GM12878 (cell line): ENCODE data around the gene TMEM214. TPM values are rescaled to one million over a fixed set of nuclear protein-coding genes. Genes with fewer than 3 reads are reported as not detected.

Experiments used
- ATAC-seq: fragments of 200-7000 bp; cut with Tn5 transposase; 3 replicates; pipeline ENCODE4 v1.9.1; 2020; ENCODE audit warnings: mild to moderate bottlenecking, moderate library complexity
- BruUV-seq: library from RNA; stranded (reverse); fragments of 400-500 nt; replicated peaks from 2 replicates; lab custom pipeline; 2021; lab: Mats Ljungman, UMichigan
- CTCF ChIA-PET: fragments of 300-600 bp; sonication (Branson Sonifier 250); formaldehyde crosslinking; extraction: SDS; loops from one replicate; lab custom pipeline; 2021; ENCODE audit warnings: inconsistent platforms; lab: Yijun Ruan, JAX
- POLR2A ChIA-PET: fragments of 350-600 bp; formaldehyde crosslinking; extraction: SDS; loops from one replicate; lab custom pipeline; 2021; ENCODE audit warnings: inconsistent platforms; lab: Charles Lee
- RAD21 ChIA-PET: fragments of 300-600 bp; sonication (Branson Sonifier 250); formaldehyde crosslinking; loops from one replicate; lab custom pipeline; 2023; ENCODE audit warnings: antibody characterized with exemption; ENCODE audit not compliant: unreplicated experiment; lab: Charles Lee
- SMC1A ChIA-PET: fragments of 300-600 bp; sonication (Branson Sonifier 250); formaldehyde crosslinking; loops from one replicate; lab custom pipeline; 2023; ENCODE audit not compliant: unreplicated experiment, uncharacterized antibody; lab: Charles Lee
- DNase-seq: peaks from one replicate; pipeline ENCODE4 v3.0.0-alpha.2; 2011; ENCODE audit warnings: low read depth, low spot score
- FAIRE-seq: peaks from 3 replicates; lab custom pipeline; 2011; peaks lifted over from hg19 to GRCh38; lab: Jason Lieb, UNC
- H2AFZ ChIP-seq: 2 replicates; pipeline ENCODE4 v1.6.0; 2011; ENCODE audit warnings: low read depth, low read length, control low read depth; ENCODE audit not compliant: control insufficient read depth
- H3K27ac ChIP-seq: 2 replicates; pipeline ENCODE4 v1.5.1; 2011; ENCODE audit warnings: control low read depth; ENCODE audit not compliant: control insufficient read depth, insufficient read depth
- H3K27me3 ChIP-seq, 2 experiments: replicated peaks in 1 of 2; 2 replicates each; pipeline versions ENCODE4 v1.6.0 to v1.6.1; 2011; ENCODE audit warnings: low read length in 1 of 2; ENCODE audit not compliant: control insufficient read depth in 2 of 2, insufficient read depth in 2 of 2
- H3K36me3 ChIP-seq, 2 experiments: 2 replicates each; pipeline ENCODE4 v1.5.1; 2011; ENCODE audit warnings: low read length in 1 of 2; ENCODE audit not compliant: control insufficient read depth in 2 of 2, insufficient read depth in 2 of 2
- H3K4me1 ChIP-seq: 2 replicates; pipeline ENCODE4 v1.6.1; 2011; ENCODE audit warnings: mild to moderate bottlenecking, low read length, moderate library complexity, mixed read lengths; ENCODE audit not compliant: control insufficient read depth, insufficient read depth
- H3K4me2 ChIP-seq: 2 replicates; pipeline ENCODE4 v1.6.0; 2011; ENCODE audit warnings: control low read depth; ENCODE audit not compliant: control insufficient read depth, insufficient read depth
- H3K4me3 ChIP-seq: fragments of 200-600 bp; sonication (generic); 2 replicates; pipeline ENCODE4 v1.5.1; 2016
- H3K79me2 ChIP-seq: 2 replicates; pipeline ENCODE4 v1.6.0; 2011; ENCODE audit warnings: low read length; ENCODE audit not compliant: control insufficient read depth, insufficient read depth
- H3K9ac ChIP-seq: 2 replicates; pipeline ENCODE4 v1.8.0; 2011; ENCODE audit warnings: low read length, control low read depth, mixed read lengths; ENCODE audit not compliant: control insufficient read depth, insufficient read depth
- H3K9me3 ChIP-seq: replicated peaks from 3 replicates; pipeline ENCODE4 v1.5.1; 2011; ENCODE audit warnings: mild to moderate bottlenecking, low read length; ENCODE audit not compliant: control insufficient read depth, insufficient read depth
- H4K20me1 ChIP-seq: 2 replicates; pipeline ENCODE4 v1.6.0; 2011; ENCODE audit not compliant: control insufficient read depth, insufficient read depth
- BRCA1 ChIP-seq: IDR thresholded peaks from 2 replicates; pipeline ENCODE4 v1.6.1; 2011; ENCODE audit warnings: low read depth, low read length, improper control_type of control experiment
- CBX5 ChIP-seq: sonication (generic); IDR thresholded peaks from 2 replicates; pipeline ENCODE4 v1.6.1; 2016; ENCODE audit warnings: low read depth, moderate library complexity, mild to moderate bottlenecking, inconsistent platforms
- CREB1 ChIP-seq: IDR thresholded peaks from 2 replicates; pipeline ENCODE4 v1.6.1; 2012; ENCODE audit warnings: low read depth, mild to moderate bottlenecking, inconsistent platforms
- EED ChIP-seq: sonication (generic); IDR thresholded peaks from 2 replicates; pipeline ENCODE4 v1.6.1; 2016; ENCODE audit warnings: antibody characterized with exemption, low read depth
- EGR1 ChIP-seq, 2 experiments: IDR thresholded peaks; 1 replicate in 1 of 2; 2 replicates in 1 of 2; pipeline ENCODE4 v1.6.1; 2011 to 2012; ENCODE audit warnings: low read depth in 2 of 2, low read length in 2 of 2, borderline replicate concordance in 1 of 2, mild to moderate bottlenecking in 1 of 2, moderate library complexity in 1 of 2
- RFX5 ChIP-seq: IDR thresholded peaks from 2 replicates; pipeline ENCODE4 v1.6.1; 2011; ENCODE audit warnings: low read depth, low read length, improper control_type of control experiment
- RUNX3 ChIP-seq: IDR thresholded peaks from 2 replicates; pipeline ENCODE4 v1.6.1; 2012; ENCODE audit warnings: low read length, inconsistent platforms
- SIN3A ChIP-seq: IDR thresholded peaks from 2 replicates; pipeline ENCODE4 v1.6.1; 2012; ENCODE audit warnings: low read depth, low read length, improper control_type of control experiment
- SP1 ChIP-seq: IDR thresholded peaks from one replicate; pipeline ENCODE4 v1.6.1; 2011; ENCODE audit warnings: low read depth, low read length
- STAT3 ChIP-seq: IDR thresholded peaks from 2 replicates; pipeline ENCODE4 v1.6.1; 2011; ENCODE audit warnings: low read depth, low read length, improper control_type of control experiment
- TCF3 ChIP-seq: IDR thresholded peaks from 2 replicates; pipeline ENCODE4 v1.6.1; 2012; ENCODE audit warnings: low read depth, mild to moderate bottlenecking, low read length, borderline replicate concordance; ENCODE audit not compliant: insufficient read depth
- ZNF622 ChIP-seq: fragments of 450-650 bp; IDR thresholded peaks from 2 replicates; pipeline ENCODE4 v1.6.1; 2017; ENCODE audit warnings: mild to moderate bottlenecking, inconsistent platforms
- WGBS: methylation state at CpG from one replicate; pipeline ENCODE4 v1.1.6; 2016; ENCODE audit warnings: low lambda C conversion rate; ENCODE audit not compliant: insufficient replicate concordance, insufficient coverage; ENCODE audit errors: missing lambda C conversion rate; 5-methylcytosine and 5-hydroxymethylcytosine counted together
- in situ Hi-C: fragments of 300-500 bp; cut with MboI; formaldehyde crosslinking; loops from 9 replicates; pipeline ENCODE4 v1.14.3; 2018; ENCODE audit warnings: mixed read lengths
- intact Hi-C: fragments of 100-400 bp; cut with micrococcal nuclease; formaldehyde crosslinking; loops from one replicate; pipeline ENCODE4 v1.14.2; 2022; ENCODE audit not compliant: unreplicated experiment
- polyA plus RNA-seq, 11 experiments: library from polyadenylated mRNA; depleted of rRNA in 4 of 11; unstranded in 6 of 11; stranded (reverse) in 5 of 11; fragments of >200 nt; fragmentation: Nextera tagmentation in 4 of 11; fragmentation: Illumina TruSeq in 1 of 11; extraction: Ambion mirVana in 4 of 11; extraction: Trizol in 1 of 11; gene quantifications; 1 replicate in 1 of 11; 2 replicates in 10 of 11; pipeline versions ENCODE4 v1.2.1 to v1.2.3, GENCODE V29; 2011 to 2016; ENCODE audit warnings: inconsistent platforms in 2 of 11, missing spikeins in 2 of 11, low read depth in 1 of 11
- total RNA-seq, 4 experiments: library from RNA; depleted of rRNA in 3 of 4; stranded (reverse); fragments of >200 nt in 3 of 4; fragmentation: Illumina TruSeq in 1 of 4; extraction: Trizol in 1 of 4; gene quantifications; 2 replicates each; pipeline versions ENCODE4 v1.2.1 to v1.2.3, GENCODE V29; 2013 to 2021
- TF ChIP-seq, protein P1 (sequence below): IDR thresholded peaks from 2 replicates; pipeline ENCODE4 v1.6.1; 2011; ENCODE audit warnings: mild to moderate bottlenecking, low read depth, low read length, moderate library complexity; ENCODE audit not compliant: insufficient replicate concordance
- TF ChIP-seq, protein P2 (sequence below): IDR thresholded peaks from 2 replicates; pipeline ENCODE4 v1.6.1; 2011; ENCODE audit warnings: borderline replicate concordance, low read depth, mild to moderate bottlenecking, moderate library complexity, low read length; ENCODE audit not compliant: insufficient read depth, poor library complexity, severe bottlenecking
- TF ChIP-seq, protein P3 (sequence below): IDR thresholded peaks from 2 replicates; pipeline ENCODE4 v1.6.1; 2011; ENCODE audit warnings: low read depth, mild to moderate bottlenecking, low read length, moderate library complexity, borderline replicate concordance; ENCODE audit errors: extremely low read depth
- TF ChIP-seq, protein P4 (sequence below): IDR thresholded peaks from 2 replicates; pipeline ENCODE4 v1.6.1; 2011; ENCODE audit warnings: low read depth, low read length, improper control_type of control experiment, borderline replicate concordance

Gene TMEM214
- total and polyA plus RNA-seq, 10 of the 15 experiments (the other 5 are each of a cell fraction or from before 2014, with no cell fraction given) = 10.4 to 79.2 (median 45.0) TPM

DNA sequence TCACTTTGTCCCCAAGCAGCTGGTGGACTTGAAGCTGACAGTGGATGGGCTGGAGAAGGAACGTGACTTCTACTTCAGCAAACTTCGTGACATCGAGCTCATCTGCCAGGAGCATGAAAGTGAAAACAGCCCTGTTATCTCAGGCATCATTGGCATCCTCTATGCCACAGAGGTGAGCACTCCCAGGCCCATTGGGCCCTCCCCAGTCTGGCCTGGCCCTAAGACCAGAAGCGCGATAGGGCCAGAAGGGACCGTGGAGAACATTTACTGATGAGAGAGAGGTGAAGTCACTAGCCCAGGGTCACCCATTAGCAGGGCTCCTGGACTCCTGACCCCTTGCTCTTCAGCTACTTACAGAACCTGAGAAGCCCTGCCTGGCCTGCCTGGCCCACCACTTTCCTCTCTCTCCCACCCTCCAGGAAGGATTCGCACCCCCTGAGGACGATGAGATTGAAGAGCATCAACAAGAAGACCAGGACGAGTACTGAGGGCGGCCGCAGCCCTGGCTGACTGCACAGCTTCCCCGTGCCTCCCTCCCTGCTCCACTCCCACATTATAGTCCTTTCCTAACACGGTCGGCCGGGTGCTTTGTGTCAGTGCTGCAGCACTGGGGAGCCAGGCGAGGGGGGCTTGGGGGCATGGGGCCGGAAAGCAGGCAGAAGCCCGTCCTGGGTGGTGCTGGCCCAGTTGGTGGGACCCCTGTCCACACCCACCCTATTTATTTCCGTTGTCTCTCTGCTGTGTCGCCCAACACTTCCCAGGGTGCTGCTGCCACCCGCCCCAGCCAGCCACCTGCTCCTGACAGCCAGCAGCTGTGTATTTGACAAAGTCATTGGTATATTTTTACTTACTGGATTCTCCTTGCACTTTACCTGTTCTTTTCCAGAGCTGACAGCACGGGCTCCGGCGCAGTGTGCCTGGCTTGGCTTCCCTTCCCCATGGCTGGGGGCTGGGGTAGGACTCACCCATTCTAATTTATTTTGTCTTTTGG, 6.6 kb upstream of the TMEM214 start (continued):
- TF ChIP-seq RFX5 = no peak
- TF ChIP-seq STAT3 = no peak
- TF ChIP-seq TCF3 = no peak
- TF ChIP-seq RUNX3 = no peak
- no peak for TF ChIP-seq SIN3A
- TF ChIP-seq CREB1 = no peak

DNA sequence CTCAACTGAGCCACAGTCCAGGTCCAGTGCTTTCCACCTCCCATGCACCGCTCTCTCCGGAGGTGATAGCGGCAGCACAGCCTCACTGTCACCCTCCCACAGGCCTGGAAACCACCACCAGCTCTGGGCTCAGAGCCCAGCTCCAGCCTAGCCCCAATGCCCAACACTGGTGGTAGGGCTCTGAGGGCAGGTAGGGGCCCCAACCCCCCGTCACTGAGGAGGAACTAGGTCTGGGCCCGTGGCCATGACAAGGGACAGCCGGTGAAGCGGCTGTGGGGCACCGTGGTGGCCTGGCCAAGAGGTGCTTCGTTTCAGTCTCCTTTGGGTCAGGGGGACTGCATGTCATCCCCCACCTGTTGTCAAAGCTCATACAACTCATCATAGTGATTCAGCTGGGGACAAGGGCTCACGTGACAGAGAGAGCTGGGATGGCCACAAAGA, 5.5 kb upstream of the TMEM214 start:
- intact Hi-C loops = no loop called here
- no peaks in the 10 kb centered on the region for H4K20me1 ChIP-seq
- no TSS peak for BruUV-seq
- ChIA-PET POLR2A (interaction anchor here (0.5 kb wide), 1 partner anchor 11 kb away, joined by 5 read pairs; no protein-coding TSS in a partner anchor), CTCF (no interaction called here), RAD21 (no interaction called here), SMC1A (no interaction called here)
- H3K4me2 ChIP-seq = no peak overlapping the region
- H3K79me2 ChIP-seq = peaks cover 7% of the 10 kb centered on the region
- no peak overlapping the region for H3K27ac ChIP-seq
- whole genome bisulfite sequencing = 95% methylated on average over 10 of the region's 10 CpGs
- H3K27me3 ChIP-seq = no peaks in the 10 kb centered on the region
- in situ Hi-C loops = no loop called here
- H2AFZ ChIP-seq = no peak overlapping the region
- peaks cover 9% of the 10 kb centered on the region for H3K4me1 ChIP-seq
- DNase-seq (no peak), ATAC-seq (no peak), FAIRE-seq (no peak)
- H3K4me3 ChIP-seq = no peak overlapping the region
- H3K9ac ChIP-seq = no peak overlapping the region
- H3K9me3 ChIP-seq = no peaks in the 10 kb centered on the region
- peaks cover 0 to 9% of the 10 kb centered on the region in 2 experiments; a peak in 3 of 4 replicates for H3K36me3 ChIP-seq
- TF ChIP-seq ZNF622 (no peak), EGR1 (IDR thresholded peaks at IDR 0.05; ENCODE audit: borderline replicate concordance in 1 of 2, low read depth in 2 of 2, low read length in 2 of 2) (no peak), BRCA1 (no peak), SP1 (no peak), CBX5 (no peak), EED (no peak)
- TF ChIP-seq, protein P1, sequence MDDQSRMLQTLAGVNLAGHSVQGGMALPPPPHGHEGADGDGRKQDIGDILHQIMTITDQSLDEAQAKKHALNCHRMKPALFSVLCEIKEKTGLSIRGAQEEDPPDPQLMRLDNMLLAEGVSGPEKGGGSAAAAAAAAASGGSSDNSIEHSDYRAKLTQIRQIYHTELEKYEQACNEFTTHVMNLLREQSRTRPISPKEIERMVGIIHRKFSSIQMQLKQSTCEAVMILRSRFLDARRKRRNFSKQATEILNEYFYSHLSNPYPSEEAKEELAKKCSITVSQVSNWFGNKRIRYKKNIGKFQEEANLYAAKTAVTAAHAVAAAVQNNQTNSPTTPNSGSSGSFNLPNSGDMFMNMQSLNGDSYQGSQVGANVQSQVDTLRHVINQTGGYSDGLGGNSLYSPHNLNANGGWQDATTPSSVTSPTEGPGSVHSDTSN = no peak
- TF ChIP-seq, protein P2, sequence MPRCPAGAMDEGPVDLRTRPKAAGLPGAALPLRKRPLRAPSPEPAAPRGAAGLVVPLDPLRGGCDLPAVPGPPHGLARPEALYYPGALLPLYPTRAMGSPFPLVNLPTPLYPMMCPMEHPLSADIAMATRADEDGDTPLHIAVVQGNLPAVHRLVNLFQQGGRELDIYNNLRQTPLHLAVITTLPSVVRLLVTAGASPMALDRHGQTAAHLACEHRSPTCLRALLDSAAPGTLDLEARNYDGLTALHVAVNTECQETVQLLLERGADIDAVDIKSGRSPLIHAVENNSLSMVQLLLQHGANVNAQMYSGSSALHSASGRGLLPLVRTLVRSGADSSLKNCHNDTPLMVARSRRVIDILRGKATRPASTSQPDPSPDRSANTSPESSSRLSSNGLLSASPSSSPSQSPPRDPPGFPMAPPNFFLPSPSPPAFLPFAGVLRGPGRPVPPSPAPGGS = no peak
- TF ChIP-seq, protein P3, sequence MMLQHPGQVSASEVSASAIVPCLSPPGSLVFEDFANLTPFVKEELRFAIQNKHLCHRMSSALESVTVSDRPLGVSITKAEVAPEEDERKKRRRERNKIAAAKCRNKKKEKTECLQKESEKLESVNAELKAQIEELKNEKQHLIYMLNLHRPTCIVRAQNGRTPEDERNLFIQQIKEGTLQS = no peak
- TF ChIP-seq, protein P4, sequence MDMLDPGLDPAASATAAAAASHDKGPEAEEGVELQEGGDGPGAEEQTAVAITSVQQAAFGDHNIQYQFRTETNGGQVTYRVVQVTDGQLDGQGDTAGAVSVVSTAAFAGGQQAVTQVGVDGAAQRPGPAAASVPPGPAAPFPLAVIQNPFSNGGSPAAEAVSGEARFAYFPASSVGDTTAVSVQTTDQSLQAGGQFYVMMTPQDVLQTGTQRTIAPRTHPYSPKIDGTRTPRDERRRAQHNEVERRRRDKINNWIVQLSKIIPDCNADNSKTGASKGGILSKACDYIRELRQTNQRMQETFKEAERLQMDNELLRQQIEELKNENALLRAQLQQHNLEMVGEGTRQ = no peak
